H9 (cell line): Measurements from ENCODE around the gene ZNF425. TPM values are rescaled to one million over a fixed set of nuclear protein-coding genes. Genes with fewer than 3 reads are reported as not detected.

Source experiments
- DNase-seq: peaks from one replicate; pipeline ENCODE4 v3.0.0-alpha.2; 2017
- H2AFZ ChIP-seq: one replicate; pipeline ENCODE4 v1.6.1; 2013; ENCODE audit warnings: mild to moderate bottlenecking, low read length, control low read depth, moderate library complexity
- H2AK5ac ChIP-seq: 2 replicates; pipeline ENCODE4 v1.6.1; 2013; ENCODE audit warnings: low read length, control low read depth, mixed read lengths; ENCODE audit not compliant: insufficient read length
- H2BK120ac ChIP-seq: one replicate; pipeline ENCODE4 v1.6.1; 2013; ENCODE audit warnings: low read depth, mild to moderate bottlenecking, low read length, control low read depth, inconsistent platforms; ENCODE audit not compliant: poor library complexity, severe bottlenecking
- H2BK12ac ChIP-seq: 2 replicates; pipeline ENCODE4 v1.6.1; 2013; ENCODE audit warnings: low read length, control low read depth, mixed read lengths, low read depth; ENCODE audit not compliant: insufficient read length
- H2BK15ac ChIP-seq: 2 replicates; pipeline ENCODE4 v1.6.1; 2013; ENCODE audit warnings: low read depth, low read length, control low read depth
- H2BK20ac ChIP-seq: one replicate; pipeline ENCODE4 v1.6.1; 2013; ENCODE audit warnings: low read depth, mild to moderate bottlenecking, low read length, control low read depth, inconsistent platforms; ENCODE audit not compliant: poor library complexity, severe bottlenecking
- H2BK5ac ChIP-seq: 2 replicates; pipeline ENCODE4 v1.6.1; 2013; ENCODE audit warnings: low read length, control low read depth, mixed read lengths; ENCODE audit not compliant: insufficient read length
- H3K14ac ChIP-seq: 2 replicates; pipeline ENCODE4 v1.6.1; 2013; ENCODE audit warnings: low read length, control low read depth; ENCODE audit not compliant: insufficient read depth
- H3K18ac ChIP-seq: 2 replicates; pipeline ENCODE4 v1.6.1; 2013; ENCODE audit warnings: low read depth, mild to moderate bottlenecking, mixed read lengths, low read length, control low read depth; ENCODE audit not compliant: insufficient read length
- H3K23ac ChIP-seq: 2 replicates; pipeline ENCODE4 v1.6.1; 2013; ENCODE audit warnings: low read length, control low read depth, mixed read lengths, low read depth; ENCODE audit not compliant: insufficient read length
- H3K23me2 ChIP-seq: 2 replicates; pipeline ENCODE4 v1.6.1; 2013; ENCODE audit warnings: low read depth, mild to moderate bottlenecking, mixed read lengths, low read length, control low read depth; ENCODE audit not compliant: insufficient read length, poor library complexity, severe bottlenecking
- H3K27ac ChIP-seq: 2 replicates; pipeline ENCODE4 v1.5.1; 2013; ENCODE audit warnings: low read length, control low read depth, mixed read lengths, low read depth; ENCODE audit not compliant: insufficient read length
- H3K27me3 ChIP-seq: 2 replicates; pipeline ENCODE4 v1.6.1; 2013; ENCODE audit warnings: low read length, control low read depth, inconsistent platforms; ENCODE audit not compliant: insufficient read depth
- H3K4ac ChIP-seq: 2 replicates; pipeline ENCODE4 v1.6.1; 2013; ENCODE audit warnings: low read depth, mild to moderate bottlenecking, control low read depth, inconsistent platforms, low read length, moderate library complexity
- H3K4me1 ChIP-seq: 2 replicates; pipeline ENCODE4 v1.6.1; 2013; ENCODE audit warnings: low read length, control low read depth, inconsistent platforms; ENCODE audit not compliant: insufficient read depth
- H3K4me2 ChIP-seq: 2 replicates; pipeline ENCODE4 v1.6.1; 2013; ENCODE audit warnings: low read length, control low read depth, mixed read lengths; ENCODE audit not compliant: insufficient read length, insufficient read depth
- H3K56ac ChIP-seq: 2 replicates; pipeline ENCODE4 v1.6.1; 2013; ENCODE audit warnings: low read depth, mild to moderate bottlenecking, mixed read lengths, low read length, control low read depth; ENCODE audit not compliant: insufficient read length
- H3K79me1 ChIP-seq: 2 replicates; pipeline ENCODE4 v1.6.1; 2013; ENCODE audit warnings: low read depth, mild to moderate bottlenecking, moderate library complexity, low read length, control low read depth, inconsistent platforms; ENCODE audit not compliant: insufficient read depth, poor library complexity, severe bottlenecking
- H3K79me2 ChIP-seq: 2 replicates; pipeline ENCODE4 v1.6.1; 2013; ENCODE audit warnings: low read length, control low read depth, inconsistent platforms; ENCODE audit not compliant: insufficient read depth
- H3K9ac ChIP-seq: 2 replicates; pipeline ENCODE4 v1.6.1; 2013; ENCODE audit warnings: low read length, control low read depth, mixed read lengths; ENCODE audit not compliant: insufficient read length; ENCODE audit errors: extremely low read depth
- H3K9me3 ChIP-seq: one replicate; pipeline ENCODE4 v1.6.1; 2013; ENCODE audit warnings: low read depth, low read length, inconsistent platforms; ENCODE audit not compliant: control insufficient read depth
- H3T11ph ChIP-seq: one replicate; pipeline ENCODE4 v1.6.1; 2013; ENCODE audit warnings: mild to moderate bottlenecking, low read length, control low read depth, inconsistent platforms
- H4K20me1 ChIP-seq: one replicate; pipeline ENCODE4 v1.6.1; 2013; ENCODE audit not compliant: control insufficient read depth, insufficient read length, insufficient read depth
- H4K5ac ChIP-seq: 2 replicates; pipeline ENCODE4 v1.6.1; 2013; ENCODE audit warnings: low read depth, mild to moderate bottlenecking, mixed read lengths, low read length, control low read depth; ENCODE audit not compliant: insufficient read length
- H4K8ac ChIP-seq: replicated peaks from 2 replicates; pipeline ENCODE4 v1.6.1; 2013; ENCODE audit warnings: low read length, control low read depth, mixed read lengths, low read depth; ENCODE audit not compliant: insufficient read length
- H4K91ac ChIP-seq: 2 replicates; pipeline ENCODE4 v1.6.1; 2013; ENCODE audit warnings: low read depth, mild to moderate bottlenecking, moderate library complexity, mixed read lengths, low read length, control low read depth; ENCODE audit not compliant: insufficient read length
- H3K27ac Mint-ChIP-seq, 3 experiments: 2 replicates in 2 of 3; 3 replicates in 1 of 3; pipeline ENCODE4 v1.8.0; 2020 to 2021; ENCODE audit warnings: mixed read lengths in 3 of 3, mild to moderate bottlenecking in 1 of 3, moderate library complexity in 1 of 3
- H3K27me3 Mint-ChIP-seq: 2 replicates; pipeline ENCODE4 v1.8.0; 2021; ENCODE audit warnings: low read depth, mild to moderate bottlenecking, moderate library complexity, mixed read lengths
- H3K36me3 Mint-ChIP-seq, 3 experiments: 2 replicates in 2 of 3; 3 replicates in 1 of 3; pipeline ENCODE4 v1.8.0; 2020 to 2021; ENCODE audit warnings: low read depth in 3 of 3, mixed read lengths in 3 of 3; ENCODE audit not compliant: insufficient read depth in 1 of 3
- H3K4me1 Mint-ChIP-seq, 2 experiments: 2 replicates each; pipeline ENCODE4 v1.8.0; 2020; ENCODE audit warnings: mixed read lengths in 2 of 2
- H3K4me3 Mint-ChIP-seq, 2 experiments: 2 replicates in 1 of 2; 3 replicates in 1 of 2; pipeline ENCODE4 v1.8.0; 2020 to 2021; ENCODE audit warnings: mild to moderate bottlenecking in 2 of 2, mixed read lengths in 2 of 2, moderate library complexity in 1 of 2
- H3K9me3 Mint-ChIP-seq, 2 experiments: 2 replicates in 1 of 2; 3 replicates in 1 of 2; pipeline ENCODE4 v1.8.0; 2020; ENCODE audit warnings: mild to moderate bottlenecking in 2 of 2, mixed read lengths in 2 of 2, moderate library complexity in 1 of 2
- WGBS: extraction: QIAGEN DNeasy Blood & Tissue Kit; methylation state at CpG from one replicate; pipeline ENCODE4 v1.1.7; 2013; ENCODE audit warnings: missing lambda C conversion rate, low lambda C conversion rate, mixed read lengths; ENCODE audit not compliant: insufficient read length; ENCODE audit errors: extremely low coverage; 5-methylcytosine and 5-hydroxymethylcytosine counted together
- total RNA-seq: library from RNA; stranded (reverse); gene quantifications from 2 replicates; pipeline ENCODE4 v1.2.1, GENCODE V29; 2021
- TF ChIP-seq, protein P1 (sequence below): fragments of 200-600 bp; sonication (generic); conservative IDR thresholded peaks from 3 replicates; pipeline ENCODE4 v1.8.0; 2021; ENCODE audit warnings: antibody characterized with exemption, mild to moderate bottlenecking

The ZNF425 gene
- total RNA-seq, 1 experiment from 2014 or later, result 5.4 TPM

GRCh38 chr7:149133028-149133710, 7.0 kb upstream of the ZNF425 start:
- WGBS, result no CpG with 5 or more reads among the region's 2 CpGs
- no peak for DNase-seq
- H2BK20ac ChIP-seq, result no peak overlapping the region
- H3K9me3 ChIP-seq, result peaks cover 16% of the 10 kb centered on the region
- H3K56ac ChIP-seq, result no peak overlapping the region
- no peak overlapping the region for H3K18ac ChIP-seq
- no peak overlapping the region for H3K4ac ChIP-seq
- TF ChIP-seq, protein P1, sequence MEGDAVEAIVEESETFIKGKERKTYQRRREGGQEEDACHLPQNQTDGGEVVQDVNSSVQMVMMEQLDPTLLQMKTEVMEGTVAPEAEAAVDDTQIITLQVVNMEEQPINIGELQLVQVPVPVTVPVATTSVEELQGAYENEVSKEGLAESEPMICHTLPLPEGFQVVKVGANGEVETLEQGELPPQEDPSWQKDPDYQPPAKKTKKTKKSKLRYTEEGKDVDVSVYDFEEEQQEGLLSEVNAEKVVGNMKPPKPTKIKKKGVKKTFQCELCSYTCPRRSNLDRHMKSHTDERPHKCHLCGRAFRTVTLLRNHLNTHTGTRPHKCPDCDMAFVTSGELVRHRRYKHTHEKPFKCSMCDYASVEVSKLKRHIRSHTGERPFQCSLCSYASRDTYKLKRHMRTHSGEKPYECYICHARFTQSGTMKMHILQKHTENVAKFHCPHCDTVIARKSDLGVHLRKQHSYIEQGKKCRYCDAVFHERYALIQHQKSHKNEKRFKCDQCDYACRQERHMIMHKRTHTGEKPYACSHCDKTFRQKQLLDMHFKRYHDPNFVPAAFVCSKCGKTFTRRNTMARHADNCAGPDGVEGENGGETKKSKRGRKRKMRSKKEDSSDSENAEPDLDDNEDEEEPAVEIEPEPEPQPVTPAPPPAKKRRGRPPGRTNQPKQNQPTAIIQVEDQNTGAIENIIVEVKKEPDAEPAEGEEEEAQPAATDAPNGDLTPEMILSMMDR, result no peak
- Mint-ChIP-seq H3K9me3 (peaks cover 12 to 14% of the 10 kb centered on the region in 2 experiments), H3K4me3 (no peak overlapping the region), H3K36me3 (peaks cover 32 to 42% (median 40%) of the 10 kb centered on the region in 3 experiments), H3K27me3 (no peaks in the 10 kb centered on the region), H3K27ac (no peak overlapping the region; a peak in 1 of 7 replicates), H3K4me1 (peaks cover 4 to 7% of the 10 kb centered on the region in 2 experiments)
- H3K4me1 ChIP-seq, result no peaks in the 10 kb centered on the region; the same call in 1 of the 2 replicates
- no peaks in the 10 kb centered on the region for H4K20me1 ChIP-seq
- no peak overlapping the region for H3K9ac ChIP-seq
- H3K23ac ChIP-seq, result no peak overlapping the region
- H2BK5ac ChIP-seq, result no peak overlapping the region
- H3T11ph ChIP-seq, result no peak overlapping the region
- H3K23me2 ChIP-seq, result no peaks in the 10 kb centered on the region
- no peak overlapping the region for H4K5ac ChIP-seq
- no peak overlapping the region for H4K8ac ChIP-seq
- H2BK120ac ChIP-seq, result no peak overlapping the region
- H3K79me1 ChIP-seq, result no peaks in the 10 kb centered on the region
- no peak overlapping the region for H2BK15ac ChIP-seq
- no peaks in the 10 kb centered on the region for H3K79me2 ChIP-seq
- H3K4me2 ChIP-seq, result no peak overlapping the region
- no peak overlapping the region for H4K91ac ChIP-seq
- no peak overlapping the region for H2AFZ ChIP-seq
- no peak overlapping the region for H2AK5ac ChIP-seq
- no peak overlapping the region for H3K27ac ChIP-seq
- H3K14ac ChIP-seq, result no peak overlapping the region
- no peaks in the 10 kb centered on the region for H3K27me3 ChIP-seq
- H2BK12ac ChIP-seq, result no peak overlapping the region
